Mononuclear cell (primary cell): Measurements from ENCODE around the gene CHAF1B. TPM values are rescaled to one million over a fixed set of nuclear protein-coding genes. Genes with fewer than 3 reads are reported as not detected.
A peak's percentile ranks its signal among the peaks of the same experiment; 100 is the strongest.
"Not testable (repeated sequence)": the region's sequence is repeated elsewhere in the genome, so short reads cannot be mapped to it uniquely, and the experiment has no call there.

Experiments
- H3K27me3 ChIP-seq: 2 replicates; pipeline ENCODE4 v1.6.0; 2011; ENCODE audit warnings: low read length, control low read depth; ENCODE audit not compliant: insufficient read depth
- H3K4me1 ChIP-seq: 2 replicates; pipeline ENCODE4 v1.5.1; 2011; ENCODE audit warnings: mild to moderate bottlenecking, low read length, control low read depth; ENCODE audit not compliant: insufficient read depth
- H3K4me3 ChIP-seq: 2 replicates; pipeline ENCODE4 v1.5.1; 2011; ENCODE audit warnings: mild to moderate bottlenecking, low read length, moderate library complexity
- H3K9me3 ChIP-seq: 2 replicates; pipeline ENCODE4 v1.5.1; 2011; ENCODE audit warnings: low read depth, mild to moderate bottlenecking, control low read depth, low read length
- total RNA-seq: library from RNA; depleted of rRNA; stranded (reverse); fragments of >200 nt; gene quantifications from one replicate; pipeline ENCODE4 v1.2.3, GENCODE V29; 2012

CHAF1B gene
- total RNA-seq = 1.2 TPM

GRCh38 chr21:36385233-36386030 lies at the start of gene CHAF1B:
Gene CHAF1B, plus strand, starts transcription at chr21:36385392. Its CDS starts 745 bp downstream, at chr21:36386137.
- Histone ChIP-seq H3K9me3 (no peaks in the 10 kb centered on the region), H3K27me3 (no peaks in the 10 kb centered on the region), H3K4me3 (peak within 1 kb of the TSS; percentile 57), H3K4me1 (peaks cover 11% of the 10 kb centered on the region)

DNA sequence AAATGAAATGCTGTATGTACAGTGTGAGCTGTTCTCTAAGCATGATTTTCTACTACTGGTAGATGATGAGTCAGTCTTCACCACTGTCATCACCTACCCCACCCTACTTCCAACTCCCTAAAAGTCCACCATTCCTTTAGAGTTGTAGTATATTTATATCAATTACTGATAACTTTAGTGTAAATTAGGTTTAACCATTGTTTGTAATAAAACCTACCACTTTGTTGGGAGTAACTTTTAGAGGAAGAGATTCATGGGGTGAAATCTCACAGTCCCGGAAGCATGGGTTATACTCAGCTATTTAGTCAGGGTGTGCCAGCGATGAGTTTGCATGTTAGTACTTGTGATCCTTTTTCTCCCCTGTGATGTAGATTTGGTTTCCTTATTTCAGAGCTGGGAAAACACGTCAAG lies 48.1 kb upstream of the CHAF1B start:
- no peaks in the 10 kb centered on the region for H3K4me1 ChIP-seq
- no peak overlapping the region for H3K4me3 ChIP-seq
- no peaks in the 10 kb centered on the region for H3K9me3 ChIP-seq
- H3K27me3 ChIP-seq = no peaks in the 10 kb centered on the region

DNA sequence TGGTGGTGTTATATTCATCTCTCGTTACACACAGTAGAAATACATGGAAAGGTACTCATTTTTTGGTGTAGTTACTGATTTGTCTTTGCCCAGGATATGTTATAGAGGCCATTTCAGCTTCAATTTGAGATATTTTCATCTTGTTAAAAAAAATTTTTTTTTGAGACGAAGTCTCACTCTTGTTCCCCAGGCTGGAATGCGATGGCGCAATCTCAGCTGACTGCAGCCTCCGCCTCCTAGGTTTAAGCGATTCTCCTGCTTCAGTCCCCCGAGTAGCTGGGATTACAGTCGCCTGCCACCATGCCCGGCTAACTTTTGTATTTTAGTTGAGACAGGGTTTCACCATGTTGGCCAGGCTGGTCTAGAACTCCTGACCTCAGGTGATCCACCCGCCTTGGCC lies 46.2 kb upstream of the CHAF1B start:
- H3K9me3 ChIP-seq = no peaks in the 10 kb centered on the region
- H3K4me1 ChIP-seq = no peaks in the 10 kb centered on the region
- H3K27me3 ChIP-seq = no peaks in the 10 kb centered on the region
- no peak overlapping the region for H3K4me3 ChIP-seq

GRCh38 chr21:36342581-36342980 lies 42.6 kb upstream of the CHAF1B start:
- H3K4me3 ChIP-seq, H3K9me3 ChIP-seq, H3K4me1 ChIP-seq, H3K27me3 ChIP-seq: not testable (repeated sequence)

DNA sequence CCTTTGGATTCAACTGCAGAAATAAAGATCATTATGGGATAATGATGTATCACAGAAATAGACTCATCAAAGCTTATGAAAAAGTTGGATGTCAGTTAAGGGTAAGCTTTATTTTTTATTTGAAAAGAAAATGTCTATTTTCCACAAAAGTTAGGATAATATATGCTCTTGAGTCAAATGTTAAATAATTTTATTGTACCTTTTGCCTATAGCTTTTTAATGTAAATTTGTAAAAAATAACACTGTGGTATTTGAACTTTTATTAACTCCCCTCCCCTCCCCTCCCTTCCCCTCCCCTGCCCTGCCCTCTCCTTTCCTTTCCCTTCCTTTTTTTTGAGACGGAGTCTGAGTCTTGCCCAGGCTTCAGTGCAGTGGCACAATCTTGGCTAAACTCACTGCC lies 40.3 kb upstream of the CHAF1B start:
- H3K4me1 ChIP-seq = no peaks in the 10 kb centered on the region
- no peak overlapping the region for H3K4me3 ChIP-seq
- no peaks in the 10 kb centered on the region for H3K9me3 ChIP-seq
- H3K27me3 ChIP-seq = no peaks in the 10 kb centered on the region

- H3K27me3 ChIP-seq = no peaks in the 10 kb centered on the region
- H3K4me1 ChIP-seq = no peaks in the 10 kb centered on the region
- H3K4me3 ChIP-seq = no peak overlapping the region
- H3K9me3 ChIP-seq = no peaks in the 10 kb centered on the region
These were observed 37.8 kb upstream of the CHAF1B start for GRCh38 chr21:36347278-36347961.

DNA sequence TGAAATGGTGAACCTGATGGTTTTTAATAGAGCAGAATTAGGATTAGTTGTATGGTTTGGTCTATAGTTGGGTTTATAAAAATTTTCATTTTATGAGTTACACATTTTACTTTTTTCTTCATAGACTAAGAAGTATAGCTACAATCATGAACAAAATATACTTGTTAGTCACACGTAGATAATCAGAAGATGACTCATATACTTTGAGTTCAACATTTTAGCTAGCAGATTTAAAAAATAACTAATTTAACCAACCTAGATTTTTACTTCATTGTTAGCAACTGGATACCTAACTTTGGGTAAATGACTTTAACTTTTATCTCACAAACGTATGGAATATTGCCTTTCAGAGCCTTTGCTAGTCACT lies 37.2 kb upstream of the CHAF1B start:
- no peaks in the 10 kb centered on the region for H3K27me3 ChIP-seq
- H3K4me1 ChIP-seq = no peaks in the 10 kb centered on the region
- no peak overlapping the region for H3K4me3 ChIP-seq
- no peaks in the 10 kb centered on the region for H3K9me3 ChIP-seq

GRCh38 chr21:36349315-36349714 lies 35.9 kb upstream of the CHAF1B start:
- Histone ChIP-seq H3K4me3 (no peak overlapping the region), H3K27me3 (no peaks in the 10 kb centered on the region), H3K4me1 (no peaks in the 10 kb centered on the region), H3K9me3 (no peaks in the 10 kb centered on the region)

DNA sequence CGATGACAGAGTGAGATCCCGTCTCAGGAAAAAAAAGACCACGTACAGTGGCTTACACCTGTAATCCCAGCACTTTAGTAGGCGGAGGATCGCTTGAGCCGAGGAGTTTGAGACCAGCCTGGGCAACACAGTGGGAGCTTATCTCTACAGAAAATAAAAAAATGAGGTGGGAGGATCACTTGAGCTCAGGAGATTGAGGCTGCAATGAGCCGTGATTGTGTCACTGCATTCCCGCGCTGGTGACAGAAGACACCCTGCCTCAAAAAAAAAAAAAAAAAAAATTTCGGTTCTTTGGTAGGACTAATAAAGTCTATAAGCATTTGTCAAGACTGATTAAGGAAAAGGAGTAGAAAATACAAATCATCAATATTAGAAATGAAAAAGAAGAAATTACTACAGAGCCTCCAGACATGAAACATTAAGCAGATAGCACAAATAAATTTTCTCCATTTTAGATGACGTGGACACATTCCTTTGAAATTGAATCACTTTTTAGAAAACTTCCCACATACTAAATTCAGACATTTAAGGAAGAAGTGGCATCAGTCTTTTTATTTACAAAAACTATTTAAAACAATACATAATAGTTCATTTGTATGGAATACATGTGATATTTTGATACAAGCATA lies 34.8 kb upstream of the CHAF1B start:
- Histone ChIP-seq H3K4me3 (no peak overlapping the region), H3K4me1 (no peaks in the 10 kb centered on the region), H3K27me3 (no peaks in the 10 kb centered on the region), H3K9me3 (no peaks in the 10 kb centered on the region)

DNA sequence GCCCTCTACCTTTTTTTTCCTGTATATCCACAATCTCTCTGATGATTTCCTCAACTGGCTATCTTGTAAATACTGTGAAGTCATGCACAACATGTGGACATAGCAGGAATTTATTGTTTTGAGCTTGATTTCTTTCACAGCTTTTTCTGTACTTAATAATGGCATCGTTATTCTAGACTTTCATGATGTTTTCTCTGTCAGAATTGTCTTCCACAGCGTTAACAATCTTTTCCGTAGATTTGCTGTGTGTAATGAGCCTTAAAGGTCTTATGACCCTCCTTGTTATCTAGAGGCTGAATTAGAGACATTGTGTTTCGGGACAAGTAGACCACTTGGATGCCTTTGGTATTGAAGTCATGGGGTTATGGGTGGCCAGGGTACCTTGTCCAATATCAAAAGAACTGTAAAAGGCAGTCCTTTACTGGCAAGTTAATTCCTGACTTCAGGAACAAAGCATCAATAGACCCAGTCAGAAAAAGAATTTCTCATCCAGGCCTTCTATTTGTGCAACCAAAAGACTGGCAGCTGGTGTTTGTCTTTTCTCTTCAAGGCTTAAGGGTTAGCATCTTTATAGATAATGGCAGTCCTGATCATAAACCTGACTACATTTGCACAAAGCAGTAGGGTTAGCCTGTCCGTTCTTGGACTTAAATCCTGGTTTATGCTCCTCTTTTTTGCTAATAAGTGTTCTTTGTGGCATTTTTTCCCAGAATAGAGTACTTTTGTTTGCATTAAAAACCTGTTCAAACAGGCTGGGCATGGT lies 30.1 kb upstream of the CHAF1B start:
- Histone ChIP-seq H3K4me3 (no peak overlapping the region), H3K27me3 (no peaks in the 10 kb centered on the region), H3K9me3 (no peaks in the 10 kb centered on the region), H3K4me1 (no peaks in the 10 kb centered on the region)

DNA sequence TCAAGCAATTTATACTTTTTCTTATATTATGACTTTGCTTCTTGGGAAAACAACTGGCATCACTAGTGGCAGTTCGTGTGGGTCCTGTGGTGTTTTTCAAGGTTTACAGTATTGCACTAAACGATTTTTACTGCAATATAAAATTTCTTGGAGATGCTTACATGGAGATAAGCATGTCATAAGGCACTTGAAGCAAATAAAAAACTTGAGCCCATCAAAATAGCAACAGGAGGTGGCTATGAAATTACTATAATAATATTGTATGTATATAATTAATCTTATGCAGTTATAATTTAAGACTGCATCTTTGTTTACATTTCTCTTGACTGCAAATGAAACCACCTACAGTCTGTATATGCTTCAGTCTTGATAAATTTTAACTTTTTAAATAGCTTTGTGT lies 29.3 kb upstream of the CHAF1B start:
- Histone ChIP-seq H3K9me3 (no peaks in the 10 kb centered on the region), H3K4me1 (no peaks in the 10 kb centered on the region), H3K4me3 (no peak overlapping the region), H3K27me3 (no peaks in the 10 kb centered on the region)

DNA sequence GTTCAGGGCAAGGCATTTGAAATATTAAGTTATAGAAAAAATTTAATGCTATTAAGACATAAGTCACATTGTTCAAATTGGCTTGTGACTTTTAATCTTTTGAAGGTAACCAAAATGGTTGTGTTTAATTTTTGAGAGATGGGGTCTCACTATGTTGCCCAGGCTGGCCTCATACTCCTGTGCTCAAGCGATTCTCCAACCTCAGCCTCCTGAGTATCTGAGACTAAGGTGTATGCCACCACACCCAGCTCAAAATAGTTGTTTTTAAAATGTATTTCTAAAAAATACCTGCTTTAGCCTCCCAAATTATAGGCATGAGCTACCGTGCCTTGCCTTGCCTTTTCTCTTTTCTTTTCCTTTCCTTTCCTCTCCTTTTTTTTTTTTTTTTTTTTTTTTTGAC lies 26.0 kb upstream of the CHAF1B start:
- Histone ChIP-seq H3K9me3 (no peaks in the 10 kb centered on the region), H3K4me1 (no peaks in the 10 kb centered on the region), H3K27me3 (no peaks in the 10 kb centered on the region), H3K4me3 (no peak overlapping the region)

GRCh38 chr21:36369064-36369685 lies 16.0 kb upstream of the CHAF1B start:
- H3K9me3 ChIP-seq = no peaks in the 10 kb centered on the region
- H3K27me3 ChIP-seq = no peaks in the 10 kb centered on the region
- no peak overlapping the region for H3K4me3 ChIP-seq
- H3K4me1 ChIP-seq = no peaks in the 10 kb centered on the region

GRCh38 chr21:36375994-36376393 lies 9.2 kb upstream of the CHAF1B start:
- no peaks in the 10 kb centered on the region for H3K27me3 ChIP-seq
- H3K9me3 ChIP-seq = no peaks in the 10 kb centered on the region
- no peaks in the 10 kb centered on the region for H3K4me1 ChIP-seq
- H3K4me3 ChIP-seq = no peak overlapping the region
